Activated CD8-positive, alpha-beta memory T cell treated with anti-CD3 and anti-CD28 coated beads, Interleukin-2, amount 50 U/mL, for 24 hours (primary cell): ENCODE measurements around the gene ADH1A.
"Not testable (repeated sequence)": the region's sequence is repeated elsewhere in the genome, so short reads cannot be mapped to it uniquely, and the experiment has no call there.

ENCODE experiments used
- DNase-seq: peaks from one replicate; pipeline ENCODE4 v3.0.0-alpha.2; 2020; ENCODE audit errors: extremely low read depth

Gene ADH1A

GRCh38 chr4:99290848-99291786, at the start of gene ADH1A:
ADH1A (minus strand) TSS chr4:99290985; CDS start chr4:99290914, 71 bp downstream.
- DNase-seq, result no peak

- DNase-seq, result no peak
These were observed 48.4 kb upstream of the ADH1A start for GRCh38 chr4:99339172-99339571.

DNA sequence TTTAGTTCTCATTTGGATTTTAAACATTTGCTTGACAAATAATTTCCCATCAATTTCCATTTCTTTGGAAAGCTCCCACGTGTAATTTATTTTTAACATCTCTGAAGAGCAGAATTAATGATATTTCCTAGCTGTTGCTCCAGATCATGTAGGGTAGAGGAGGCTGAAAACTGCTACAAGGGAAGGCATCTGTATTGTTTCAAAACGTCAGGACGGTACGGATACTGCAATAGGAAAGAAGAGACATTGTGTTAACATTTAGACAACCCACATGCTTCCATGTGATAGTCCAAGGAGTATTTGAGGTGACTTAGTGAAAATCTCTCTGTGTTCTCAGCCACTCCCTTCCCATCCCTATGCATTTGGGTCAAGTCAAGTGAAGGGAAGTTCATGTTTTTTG, 45.8 kb upstream of the ADH1A start:
- no peak for DNase-seq

DNA sequence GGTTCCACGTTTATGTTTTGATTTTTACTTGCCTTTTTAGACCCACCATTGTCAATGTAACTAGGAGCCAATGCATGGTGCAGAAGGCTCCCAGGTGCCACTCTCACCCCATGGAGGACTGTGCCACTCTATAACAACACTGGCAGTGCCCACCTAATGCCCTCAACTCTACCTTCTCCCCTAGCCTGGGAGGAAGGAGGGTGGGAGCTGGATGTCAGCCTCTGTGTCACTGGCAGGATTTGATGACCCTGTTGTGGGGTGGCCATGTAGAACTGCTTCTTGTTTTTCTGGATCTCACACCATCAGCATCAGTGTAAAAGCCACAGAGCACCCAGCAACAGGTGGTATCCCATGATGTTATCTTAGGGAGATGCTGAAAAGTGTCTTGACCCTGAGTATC, 44.1 kb upstream of the ADH1A start:
- no peak for DNase-seq

DNA sequence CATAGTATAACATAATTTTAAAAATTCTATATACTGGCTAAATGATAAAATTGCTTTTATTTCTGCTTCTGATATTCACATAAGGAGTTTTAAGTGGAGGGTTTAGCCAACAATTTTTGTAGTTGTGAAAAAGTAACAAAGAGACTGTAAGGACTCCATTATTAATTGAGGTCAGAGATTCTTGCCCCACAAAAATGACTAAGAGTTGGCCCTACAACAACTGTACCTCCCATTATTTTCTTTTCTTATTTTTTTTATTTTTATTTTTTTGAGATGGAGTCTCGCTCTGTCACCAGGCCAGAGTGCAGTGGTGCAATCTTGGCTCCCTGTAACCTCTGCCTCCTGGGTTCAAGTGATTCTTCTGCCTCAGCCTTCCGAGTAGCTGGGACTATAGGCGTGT, 39.9 kb upstream of the ADH1A start:
- DNase-seq, result no peak

DNA sequence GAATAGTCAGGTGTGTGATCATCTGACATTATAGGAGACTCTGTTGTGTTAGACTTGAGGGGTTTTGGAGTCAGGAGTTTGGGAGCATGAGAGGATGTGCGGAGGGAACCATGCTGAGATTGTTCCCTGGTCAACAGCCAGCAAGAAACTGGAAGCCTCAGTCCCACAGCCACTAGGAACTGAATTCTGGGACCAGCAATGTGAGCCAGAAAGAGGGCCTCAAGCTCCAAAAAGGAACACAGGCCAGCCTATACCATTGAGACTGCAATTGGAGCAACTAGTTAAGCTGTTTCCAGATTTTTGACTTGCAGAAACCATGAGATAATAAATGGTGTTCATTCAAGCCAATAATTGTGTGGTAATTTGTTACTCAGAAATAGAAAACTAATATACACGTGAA, 39.1 kb upstream of the ADH1A start:
- no peak for DNase-seq

GRCh38 chr4:99324979-99325378, 34.2 kb upstream of the ADH1A start:
- DNase-seq, result no peak

- no peak for DNase-seq
These were observed 33.6 kb upstream of the ADH1A start for GRCh38 chr4:99324361-99324760.

GRCh38 chr4:99323756-99324155, 33.0 kb upstream of the ADH1A start:
- DNase-seq, result no peak

DNA sequence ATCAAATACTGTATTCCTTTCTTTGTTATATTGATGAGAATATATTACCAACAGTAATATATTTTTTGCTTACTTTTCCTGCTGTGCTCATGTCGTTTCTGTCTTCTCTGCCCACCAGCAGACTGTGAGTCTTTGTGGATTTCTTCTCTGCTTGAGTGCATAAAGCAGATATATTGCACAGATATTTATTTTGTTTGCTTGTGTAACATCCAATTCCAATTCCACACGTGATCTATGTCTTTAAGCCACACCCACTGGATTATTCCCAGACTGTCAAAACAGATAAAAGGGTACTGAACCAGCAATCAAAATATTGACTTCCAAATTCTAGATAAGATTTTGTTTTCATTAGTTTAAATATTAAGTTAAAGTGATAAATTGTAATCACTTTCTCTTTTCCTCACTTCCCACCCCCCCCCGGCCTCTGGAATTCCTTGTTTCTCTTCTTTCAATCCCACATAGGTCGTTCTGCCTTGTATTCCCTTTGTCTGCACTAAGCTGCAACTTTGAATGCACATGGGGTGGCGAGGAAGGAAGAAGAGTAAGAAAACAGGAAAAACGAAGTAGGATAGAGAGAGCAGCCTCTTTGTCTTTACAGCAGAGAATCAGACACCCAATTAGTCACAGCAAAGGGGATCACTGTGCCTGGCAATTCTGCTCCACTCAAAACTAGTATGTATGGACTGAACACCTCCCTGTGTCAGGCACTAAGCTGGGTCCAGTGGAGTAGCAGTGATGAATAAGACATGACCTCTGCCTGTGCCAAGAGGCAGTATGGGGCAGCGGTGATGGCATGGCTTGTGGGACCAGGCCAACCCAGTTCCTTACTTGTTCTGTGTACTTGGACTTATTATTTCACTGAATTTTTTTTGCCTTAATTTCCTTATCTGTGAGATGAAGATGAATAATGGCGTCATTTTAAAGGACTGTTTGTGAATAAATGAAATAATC, 30.7 kb upstream of the ADH1A start, which contains the start of gene ADH1B:
TSS of gene ADH1B (minus strand) at position 161 of the 951 bp plus-strand sequence. CDS start at position 91, 70 bp downstream.
- DNase-seq, result no peak

GRCh38 chr4:99317811-99318210, 27.0 kb upstream of the ADH1A start:
- not testable (repeated sequence) for DNase-seq

DNA sequence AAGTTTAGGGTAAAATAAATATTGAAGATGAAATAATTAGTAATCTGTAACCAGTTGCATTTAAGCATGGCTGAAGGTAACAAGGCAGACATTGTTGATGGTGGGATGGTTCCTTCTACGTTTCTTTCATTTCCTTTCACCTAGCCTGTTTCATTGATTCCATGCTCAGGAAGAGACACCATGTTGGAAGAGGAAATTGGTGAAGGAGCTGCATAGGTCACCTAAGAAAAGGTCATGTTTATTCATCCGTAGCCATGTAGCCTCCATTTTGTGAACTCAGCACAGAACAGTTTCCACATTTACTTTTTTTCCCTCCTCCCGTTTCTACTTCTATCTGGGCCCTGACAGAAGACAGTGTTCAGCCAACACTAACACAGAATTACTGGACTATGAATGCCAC, 26.6 kb upstream of the ADH1A start:
- no peak for DNase-seq

- DNase-seq, result no peak
These were observed 25.1 kb upstream of the ADH1A start for GRCh38 chr4:99315839-99316238.

DNA sequence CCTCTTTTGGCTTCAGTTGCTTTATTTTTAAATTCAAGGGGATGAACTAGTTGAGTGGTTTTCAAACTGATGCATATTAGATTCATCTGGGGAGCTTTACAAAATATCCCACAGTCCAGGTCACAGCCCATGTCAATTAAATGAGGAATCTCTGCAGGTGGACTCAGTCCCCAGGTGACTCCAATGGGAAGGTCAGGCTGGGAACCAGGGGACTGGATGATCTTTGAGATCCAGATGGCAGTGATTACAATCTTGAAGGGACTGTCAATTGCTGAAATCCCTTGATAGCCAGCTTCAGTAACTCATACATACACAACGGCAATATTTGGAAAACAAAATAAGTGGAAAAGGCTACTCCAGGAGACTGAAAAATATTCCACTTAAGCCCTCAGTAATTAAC, 23.4 kb upstream of the ADH1A start:
- no peak for DNase-seq

DNA sequence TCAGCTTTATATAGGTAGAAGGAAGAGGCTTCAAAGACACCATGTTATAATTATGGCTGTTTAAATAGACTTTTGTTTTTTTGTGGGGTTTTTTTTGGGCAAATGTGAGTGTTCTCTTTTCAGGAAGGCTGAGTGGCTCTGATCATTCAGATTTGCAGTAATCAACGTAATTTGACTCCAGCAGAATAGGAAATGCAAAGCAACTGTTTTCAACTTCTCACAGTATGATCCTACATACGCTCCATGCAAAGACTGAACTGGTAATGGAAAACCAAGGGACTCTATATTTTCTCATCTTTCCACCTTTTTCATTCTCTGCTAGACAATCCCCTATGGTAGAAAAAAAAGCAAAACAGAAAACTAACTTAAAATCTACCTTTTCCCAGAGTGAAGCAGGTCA, 19.6 kb upstream of the ADH1A start:
- DNase-seq, result no peak

GRCh38 chr4:99305638-99306400, 15.0 kb upstream of the ADH1A start:
- no peak for DNase-seq

- no peak for DNase-seq
These were observed 10.8 kb upstream of the ADH1A start for GRCh38 chr4:99301376-99302164.

DNA sequence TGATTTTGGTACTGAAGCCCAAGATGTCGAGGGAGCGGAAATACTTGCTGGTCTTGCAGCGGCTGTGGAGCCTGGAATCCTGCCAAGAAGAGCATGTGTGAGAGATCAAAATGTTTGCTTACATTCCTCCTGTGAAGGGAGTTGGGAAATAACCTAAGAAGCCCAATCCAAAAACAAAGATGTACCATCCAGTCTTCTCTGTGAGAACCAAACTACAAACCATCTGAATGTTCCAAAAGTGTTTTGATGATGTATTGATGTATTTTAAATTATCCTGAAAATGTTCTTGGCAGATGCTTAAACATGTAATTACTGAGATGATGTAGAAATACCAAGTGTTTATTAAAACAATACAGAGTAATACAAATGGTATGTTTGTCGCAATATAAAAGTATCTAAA, 10.1 kb upstream of the ADH1A start:
- no peak for DNase-seq

- DNase-seq, result no peak
These were observed 2.6 kb upstream of the ADH1A start for GRCh38 chr4:99293357-99293756.

GRCh38 chr4:99285387-99285786, 5.4 kb downstream of the ADH1A start:
- no peak for DNase-seq

- no peak for DNase-seq
These were observed 8.1 kb downstream of the ADH1A start for GRCh38 chr4:99282731-99283130.
